GM12891 (cell line): ENCODE data around the gene CCKAR. TPM values are rescaled to one million over a fixed set of nuclear protein-coding genes. Genes with fewer than 3 reads are reported as not detected.

Experiments used
- DNase-seq: peaks from one replicate; pipeline ENCODE4 v3.0.0; 2011; ENCODE audit warnings: low spot score; ENCODE audit not compliant: insufficient read length
- FAIRE-seq: peaks from 2 replicates; lab custom pipeline; 2011; peaks lifted over from hg19 to GRCh38; lab: Jason Lieb, UNC
- PAX5 ChIP-seq: IDR thresholded peaks from 2 replicates; pipeline ENCODE4 v1.6.1; 2011; ENCODE audit warnings: low read length, moderate library complexity, mild to moderate bottlenecking; ENCODE audit not compliant: insufficient read depth, severe bottlenecking
- POLR2A ChIP-seq: IDR thresholded peaks from 2 replicates; pipeline ENCODE4 v1.6.1; 2011; ENCODE audit warnings: low read depth, low read length, control low read depth
- POLR2AphosphoS5 ChIP-seq: IDR thresholded peaks from 2 replicates; pipeline ENCODE4 v1.6.1; 2011; ENCODE audit warnings: low read depth, low read length, control low read depth
- POU2F2 ChIP-seq: IDR thresholded peaks from 2 replicates; pipeline ENCODE4 v1.6.1; 2011; ENCODE audit warnings: low read depth, mild to moderate bottlenecking, control low read depth, low read length, moderate library complexity
- SPI1 ChIP-seq: IDR thresholded peaks from 2 replicates; pipeline ENCODE4 v1.6.1; 2011; ENCODE audit warnings: low read depth, low read length, control low read depth
- TAF1 ChIP-seq: IDR thresholded peaks from 2 replicates; pipeline ENCODE4 v1.6.1; 2011; ENCODE audit warnings: low read depth, low read length, control low read depth
- polyA plus RNA-seq: library from polyadenylated mRNA; unstranded; fragments of >200 nt; gene quantifications from one replicate; pipeline ENCODE4 v1.2.1, GENCODE V29; 2012; ENCODE audit warnings: low read depth, missing spikeins, inconsistent platforms; ENCODE audit not compliant: missing spikeins

The CCKAR gene
- not detected for polyA plus RNA-seq

GRCh38 chr4:26490111-26490959, at the start of gene CCKAR:
CCKAR (minus strand) TSS chr4:26490484; CDS start chr4:26490267, 217 bp downstream.
- no peak for TF ChIP-seq POU2F2
- no peak for TF ChIP-seq PAX5
- TF ChIP-seq TAF1: no peak
- TF ChIP-seq POLR2A: no peak
- no peak for TF ChIP-seq SPI1
- TF ChIP-seq POLR2AphosphoS5: no peak
- DNase-seq (no peak), FAIRE-seq (no peak)

GRCh38 chr4:26533685-26534084, 43.4 kb upstream of the CCKAR start:
- DNase-seq (no peak), FAIRE-seq (no peak)
- no peak for TF ChIP-seq POU2F2
- no peak for TF ChIP-seq SPI1
- no peak for TF ChIP-seq PAX5
- no peak for TF ChIP-seq POLR2A
- no peak for TF ChIP-seq POLR2AphosphoS5
- TF ChIP-seq TAF1: no peak

GRCh38 chr4:26531491-26532116, 41.3 kb upstream of the CCKAR start:
- no peak for FAIRE-seq

GRCh38 chr4:26530099-26530498, 39.8 kb upstream of the CCKAR start:
- no peak for FAIRE-seq
- TF ChIP-seq PAX5 (no peak), POLR2A (no peak), SPI1 (no peak), POU2F2 (no peak), TAF1 (no peak), POLR2AphosphoS5 (no peak)

More at GRCh38 chr4:26531491-26532116, 41.3 kb upstream of the CCKAR start:
- TF ChIP-seq POLR2A: no peak
- no peak for TF ChIP-seq POLR2AphosphoS5
- no peak for TF ChIP-seq POU2F2
- no peak for TF ChIP-seq SPI1
- TF ChIP-seq TAF1: no peak
- no peak for TF ChIP-seq PAX5
- DNase-seq: no peak

GRCh38 chr4:26529479-26529878, 39.2 kb upstream of the CCKAR start:
- FAIRE-seq: no peak

More at GRCh38 chr4:26530099-26530498, 39.8 kb upstream of the CCKAR start:
- DNase-seq: no peak

GRCh38 chr4:26525771-26526150, 35.5 kb upstream of the CCKAR start:
- TF ChIP-seq POLR2A: no peak
- no peak for TF ChIP-seq TAF1
- no peak for TF ChIP-seq SPI1
- TF ChIP-seq PAX5: no peak
- no peak for TF ChIP-seq POU2F2
- TF ChIP-seq POLR2AphosphoS5: no peak
- DNase-seq (no peak), FAIRE-seq (no peak)

More at GRCh38 chr4:26529479-26529878, 39.2 kb upstream of the CCKAR start:
- TF ChIP-seq PAX5: no peak
- no peak for TF ChIP-seq TAF1
- no peak for TF ChIP-seq POU2F2
- no peak for TF ChIP-seq POLR2A
- no peak for TF ChIP-seq POLR2AphosphoS5
- TF ChIP-seq SPI1: no peak
- DNase-seq: no peak

GRCh38 chr4:26525136-26525770, 35.0 kb upstream of the CCKAR start:
- TF ChIP-seq POLR2AphosphoS5: no peak
- no peak for TF ChIP-seq POU2F2
- TF ChIP-seq SPI1: no peak
- no peak for TF ChIP-seq PAX5
- no peak for TF ChIP-seq TAF1
- TF ChIP-seq POLR2A: no peak
- FAIRE-seq (no peak), DNase-seq (no peak)

GRCh38 chr4:26524011-26524410, 33.7 kb upstream of the CCKAR start:
- TF ChIP-seq PAX5 (no peak), SPI1 (no peak), POLR2AphosphoS5 (no peak), TAF1 (no peak), POLR2A (no peak), POU2F2 (no peak)
- FAIRE-seq (no peak), DNase-seq (no peak)

GRCh38 chr4:26522478-26522877, 32.2 kb upstream of the CCKAR start:
- FAIRE-seq: no peak
- no peak for DNase-seq
- TF ChIP-seq SPI1 (no peak), TAF1 (no peak), POLR2A (no peak), POU2F2 (no peak), PAX5 (no peak), POLR2AphosphoS5 (no peak)
